NAMALWA (cell line): Measurements from ENCODE around the gene KRTAP10-2.
"Not testable (repeated sequence)": the region's sequence is repeated elsewhere in the genome, so short reads cannot be mapped to it uniquely, and the experiment has no call there.

Experiments used
- DNase-seq: peaks from one replicate; pipeline ENCODE4 v3.0.0-alpha.2; 2015; ENCODE audit warnings: low spot score

The KRTAP10-2 gene

GRCh38 chr21:44583089-44583799 lies 31.9 kb upstream of the KRTAP10-2 start:
- no peak for DNase-seq

- no peak for DNase-seq
These were observed 30.8 kb upstream of the KRTAP10-2 start for GRCh38 chr21:44582055-44582454.

GRCh38 chr21:44581158-44581557 lies 29.9 kb upstream of the KRTAP10-2 start:
- no peak for DNase-seq

GRCh38 chr21:44580231-44580821 lies 29.0 kb upstream of the KRTAP10-2 start, which contains the start of gene KRTAP10-5:
Gene KRTAP10-5, minus strand, starts transcription at chr21:44580604. Its CDS starts 26 bp downstream, at chr21:44580578.
- not testable (repeated sequence) for DNase-seq

GRCh38 chr21:44579833-44580144 lies 28.5 kb upstream of the KRTAP10-2 start:
- no peak for DNase-seq

GRCh38 chr21:44579056-44579832 lies 27.9 kb upstream of the KRTAP10-2 start:
- no peak for DNase-seq

DNA sequence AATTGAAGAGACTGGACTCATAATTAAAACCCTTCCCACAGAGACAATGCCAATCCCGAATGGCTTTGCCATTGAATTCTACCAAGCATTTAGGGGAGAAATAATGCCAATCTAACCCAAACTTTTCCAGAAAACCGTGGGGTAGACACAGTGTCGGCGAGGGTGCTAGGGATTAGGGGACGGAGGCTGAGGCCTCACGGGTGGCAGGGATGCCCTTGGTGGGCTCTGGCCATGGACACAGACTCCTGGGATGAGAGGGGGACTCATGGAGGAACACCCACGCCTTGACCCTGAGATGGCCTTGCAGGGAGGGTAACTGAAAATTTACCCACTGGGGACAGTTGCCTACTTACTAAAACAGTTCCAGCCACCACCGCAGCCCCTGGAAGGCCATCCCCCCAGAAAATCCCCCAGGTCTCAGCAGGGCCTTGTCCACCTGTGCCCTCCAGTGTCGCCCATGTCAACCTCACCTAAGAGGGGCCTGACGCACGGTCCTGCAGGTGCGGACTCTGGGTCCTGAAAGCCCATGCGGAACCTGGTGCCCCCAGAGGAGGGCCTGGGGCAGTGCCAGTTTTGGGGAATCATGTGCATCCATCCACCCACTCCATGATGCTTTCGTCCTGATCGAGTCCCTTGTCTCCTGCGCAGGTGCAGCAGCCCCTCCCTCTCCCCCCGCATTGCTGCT lies 27.2 kb upstream of the KRTAP10-2 start:
- DNase-seq, result no peak

- no peak for DNase-seq
These were observed 24.7 kb upstream of the KRTAP10-2 start for GRCh38 chr21:44576025-44576420.

- DNase-seq, result no peak
These were observed 24.2 kb upstream of the KRTAP10-2 start for GRCh38 chr21:44575307-44576024.

DNA sequence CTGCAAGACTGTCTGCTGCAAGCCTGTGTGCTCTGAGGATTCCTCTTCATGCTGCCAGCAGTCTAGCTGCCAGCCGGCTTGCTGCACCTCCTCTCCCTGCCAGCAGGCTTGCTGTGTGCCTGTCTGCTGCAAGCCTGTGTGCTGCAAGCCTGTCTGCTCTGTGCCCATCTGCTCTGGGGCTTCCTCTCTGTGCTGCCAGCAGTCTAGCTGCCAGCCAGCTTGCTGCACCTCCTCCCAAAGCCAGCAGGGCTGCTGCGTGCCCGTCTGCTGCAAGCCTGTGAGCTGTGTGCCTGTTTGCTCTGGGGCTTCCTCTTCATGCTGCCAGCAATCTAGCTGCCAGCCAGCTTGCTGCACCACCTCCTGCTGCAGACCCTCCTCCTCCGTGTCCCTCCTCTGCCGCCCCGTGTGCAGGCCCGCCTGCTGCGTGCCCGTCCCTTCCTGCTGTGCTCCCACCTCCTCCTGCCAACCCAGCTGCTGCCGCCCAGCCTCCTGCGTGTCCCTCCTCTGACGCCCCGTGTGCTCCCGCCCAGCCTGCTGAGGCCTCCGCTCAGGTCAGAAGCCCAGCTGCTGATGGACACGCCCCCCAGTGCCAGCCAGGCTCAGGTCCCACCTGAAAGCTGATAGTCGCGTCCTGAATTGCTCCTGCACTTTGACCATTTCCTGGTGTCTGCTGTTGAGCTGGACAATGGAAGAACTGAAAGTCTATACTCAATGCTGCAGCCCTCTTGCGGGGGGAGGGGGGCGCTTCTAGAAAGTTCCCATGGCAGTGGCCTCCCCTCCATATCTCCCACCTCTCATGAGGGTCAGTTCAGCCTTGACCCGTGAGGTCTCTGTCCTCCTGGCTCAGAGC lies 23.4 kb upstream of the KRTAP10-2 start:
- peak; percentile 16 for DNase-seq

- DNase-seq, result not testable (repeated sequence)
These were observed 22.5 kb upstream of the KRTAP10-2 start, which contains the start of gene KRTAP10-4 for GRCh38 chr21:44573630-44574456. Gene KRTAP10-4, plus strand, starts transcription at chr21:44573729. Its CDS starts 30 bp downstream, at chr21:44573759.

GRCh38 chr21:44572959-44573583 lies 21.8 kb upstream of the KRTAP10-2 start:
- no peak for DNase-seq

DNA sequence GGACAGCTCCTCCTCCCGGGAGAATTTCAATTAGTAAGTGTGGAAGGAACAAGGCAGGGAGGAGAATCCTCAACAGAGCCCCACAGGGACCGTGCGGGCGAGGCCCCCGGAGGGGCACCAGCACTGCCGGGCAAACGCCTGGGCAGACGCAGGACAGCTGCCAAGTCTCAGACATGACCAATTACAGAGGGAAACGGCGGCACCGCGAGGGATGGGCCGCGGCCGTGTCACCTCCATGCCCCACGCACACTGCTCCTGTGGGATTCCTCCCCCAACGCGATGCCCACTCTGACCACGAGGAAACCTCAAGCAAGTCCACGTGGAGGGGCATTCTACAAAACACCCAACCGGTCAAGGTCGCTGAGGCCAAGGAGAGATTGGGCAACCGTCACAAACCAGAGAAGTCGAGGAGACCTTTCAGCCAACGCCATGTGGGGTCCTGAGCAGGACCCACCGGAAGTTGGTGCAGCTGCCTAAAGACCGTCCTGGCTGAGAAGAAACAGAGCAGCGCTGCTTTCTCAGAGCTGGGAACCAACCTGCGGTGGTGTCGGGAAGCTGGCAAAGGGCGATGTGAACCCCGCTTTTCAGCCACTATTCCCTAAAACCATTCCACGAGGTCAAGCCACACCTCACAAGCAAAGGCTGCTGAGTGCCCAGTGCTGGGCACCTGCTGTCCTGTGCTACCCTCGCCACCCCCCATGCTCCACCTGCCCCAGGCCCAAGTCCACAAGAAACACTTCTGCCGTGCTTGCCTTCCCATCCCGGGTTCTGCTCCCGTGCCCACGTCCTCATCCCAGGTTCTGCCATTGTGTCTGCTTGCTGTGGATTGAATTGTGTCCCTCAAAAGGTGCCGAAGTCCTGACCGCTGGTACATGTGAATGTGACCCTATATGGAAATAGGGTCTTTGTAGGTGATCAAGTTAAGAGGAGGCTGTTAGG lies 20.8 kb upstream of the KRTAP10-2 start:
- no peak for DNase-seq

DNA sequence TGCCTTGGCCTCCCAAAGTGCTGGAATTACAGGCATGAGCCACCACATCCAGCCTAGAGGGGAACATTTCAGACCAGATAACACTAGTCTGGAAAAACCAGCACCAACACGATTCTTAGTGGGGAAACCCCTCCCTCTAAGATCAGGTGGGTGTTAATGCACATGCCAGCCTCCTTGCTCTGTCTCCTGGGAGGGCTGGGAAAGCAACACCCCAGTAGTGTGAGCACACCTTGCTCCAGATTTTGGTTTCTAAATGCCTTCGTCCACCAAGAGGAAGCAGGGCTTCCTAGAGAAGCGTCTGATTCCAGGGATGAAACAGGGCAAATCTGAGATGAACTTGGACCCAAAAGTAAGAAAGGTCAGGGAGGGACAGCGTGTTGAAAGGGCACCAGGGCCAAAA lies 20.0 kb upstream of the KRTAP10-2 start:
- no peak for DNase-seq

DNA sequence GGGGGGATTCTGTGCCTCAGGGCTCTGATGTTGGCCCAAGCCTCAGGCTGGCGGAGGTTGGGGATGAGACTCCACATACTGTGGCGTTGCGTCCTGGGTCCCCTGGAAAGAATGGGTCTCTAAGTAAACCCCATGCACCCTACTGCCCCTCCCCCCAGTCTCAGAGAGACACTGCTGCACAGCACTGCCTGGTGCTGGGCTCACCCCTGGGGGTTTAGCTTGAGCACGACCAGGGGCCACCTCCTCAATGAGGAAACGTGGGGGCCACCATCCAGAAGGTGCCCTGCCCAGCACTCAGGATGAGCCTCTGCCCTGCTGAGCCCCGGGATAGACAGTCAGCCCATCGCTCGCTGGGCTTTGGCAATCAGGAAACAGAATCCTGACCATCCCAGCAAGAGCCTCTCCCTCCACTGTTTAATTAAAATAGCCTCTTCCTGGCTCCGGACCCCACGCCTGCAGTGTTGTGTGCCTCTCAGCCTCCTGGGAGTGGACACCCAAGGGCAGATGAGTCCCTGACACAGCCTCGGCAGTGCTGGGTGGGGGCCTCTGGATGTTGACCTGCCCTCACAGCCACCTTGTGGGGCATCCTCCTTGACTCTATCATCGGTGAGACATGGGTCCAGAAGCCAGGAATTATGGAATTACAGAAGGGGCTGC lies 18.7 kb upstream of the KRTAP10-2 start:
- DNase-seq, result no peak

DNA sequence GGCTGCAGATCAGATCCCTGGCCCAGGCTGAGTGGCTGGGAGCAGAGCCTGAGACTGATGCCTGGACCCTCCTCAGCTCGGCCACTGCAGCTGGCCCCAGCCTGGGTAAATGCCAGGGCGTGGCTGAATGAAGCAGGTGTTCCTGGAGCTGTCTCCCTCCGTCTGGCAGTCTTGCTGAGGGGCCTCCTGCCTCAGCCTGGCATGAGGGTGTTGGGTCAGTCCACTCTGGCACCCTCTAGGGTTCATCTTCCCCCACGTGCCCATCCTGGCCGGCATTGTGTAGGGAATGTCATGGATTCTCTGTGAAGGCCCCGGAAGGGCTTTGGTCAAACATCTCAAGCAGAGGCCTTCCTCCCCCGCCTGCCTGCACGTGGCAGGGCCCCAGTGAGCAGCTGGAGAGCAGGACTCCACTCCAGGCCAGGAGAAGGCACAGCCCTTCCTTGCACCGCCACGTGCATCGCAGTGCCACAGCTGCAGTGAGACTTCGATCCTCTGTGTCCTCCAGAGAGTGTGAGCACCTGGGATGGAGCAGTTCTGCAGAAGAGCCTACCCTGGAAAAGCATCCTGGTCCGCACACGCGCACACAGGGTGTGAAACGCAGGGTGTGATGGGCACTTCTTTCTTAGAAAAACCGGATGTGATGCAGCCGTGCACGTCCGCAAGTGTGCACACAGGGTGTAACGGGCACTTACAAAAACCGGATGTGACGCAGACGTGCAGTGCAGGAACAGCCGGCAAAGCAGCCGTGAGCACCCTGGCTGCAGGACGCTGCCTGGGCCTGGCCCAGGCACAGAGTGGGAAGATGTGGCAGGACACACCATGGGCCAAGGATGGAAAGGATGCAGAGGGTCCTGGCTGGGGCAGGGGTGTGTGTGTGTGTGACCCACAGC lies 17.6 kb upstream of the KRTAP10-2 start:
- no peak for DNase-seq

DNA sequence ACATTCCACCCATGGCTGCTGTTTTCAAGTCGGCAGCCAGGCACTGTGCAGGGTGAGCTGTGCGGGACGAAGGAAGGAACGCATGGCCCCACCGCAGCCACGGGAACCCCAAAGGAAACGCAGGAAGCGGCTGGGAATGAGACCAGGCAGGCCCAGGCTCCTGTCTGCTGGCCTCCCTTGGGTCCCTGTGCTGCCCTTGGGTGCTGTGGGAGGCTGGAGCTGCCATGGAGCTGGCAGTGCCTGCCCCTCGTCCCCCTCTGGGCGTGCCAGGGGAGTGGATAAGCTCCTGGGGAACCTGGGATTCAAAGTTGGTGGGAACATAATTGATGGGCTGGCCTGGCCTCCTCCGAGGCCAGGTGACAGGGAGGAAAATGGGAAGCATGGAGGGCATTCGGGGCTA lies 17.0 kb upstream of the KRTAP10-2 start:
- DNase-seq, result no peak
